ENCODE results near the gene TMEM150A. TPM values are rescaled to one million over a fixed set of nuclear protein-coding genes. Genes with fewer than 3 reads are reported as not detected.
"Not testable (repeated sequence)": the region's sequence is repeated elsewhere in the genome, so short reads cannot be mapped to it uniquely, and the experiment has no call there.

The TMEM150A gene
- total and polyA plus RNA-seq, 9 donors: 7.7 to 11.7 (median 9.2) TPM

DNA sequence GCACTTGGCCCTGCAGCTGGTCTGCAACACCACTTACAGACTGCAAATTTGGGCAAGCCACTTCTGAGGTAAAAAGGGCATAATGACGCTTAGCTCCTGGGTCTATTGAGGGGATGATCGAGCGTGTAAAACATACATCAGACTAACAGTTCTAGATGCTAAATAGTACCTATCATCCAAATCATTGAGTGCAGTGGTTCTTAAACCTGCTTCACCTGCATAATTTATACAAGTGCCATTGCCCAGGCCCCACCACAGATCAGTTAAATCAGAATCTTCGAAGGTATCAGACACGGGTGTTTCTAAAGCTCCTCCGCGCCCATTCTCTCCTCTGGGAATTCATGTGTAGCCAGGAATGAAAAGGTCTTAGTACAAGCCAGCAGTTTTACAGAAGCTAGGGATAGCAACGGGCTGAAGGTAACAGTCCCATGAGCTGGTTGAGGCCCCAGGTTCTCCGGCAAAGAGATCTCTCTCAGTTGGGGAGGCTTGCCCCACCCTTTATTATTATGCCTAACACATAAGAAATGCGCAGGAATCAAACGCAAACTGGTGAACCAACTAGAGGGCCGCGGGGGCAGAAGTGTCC is 7.7 kb downstream of the TMEM150A start:
- no peak for DNase-seq
- Histone ChIP-seq H3K27me3 (ENCODE audit: control insufficient read depth, insufficient read depth, low read length) (no peaks in the 10 kb centered on the region), H3K27ac (ENCODE audit: low read length) (peak overlapping the region; percentile 91), H3K4me1 (ENCODE audit: control insufficient read depth, insufficient read depth, low read length) (peaks cover 37% of the 10 kb centered on the region), H3K4me3 (ENCODE audit: low read length) (peak overlapping the region; percentile 95), H3K36me3 (ENCODE audit: control insufficient read depth, insufficient read depth, low read length) (peaks cover 32% of the 10 kb centered on the region), H3K9me3 (replicated peaks; ENCODE audit: control insufficient read depth, low read depth, low read length) (no peaks in the 10 kb centered on the region)
- 10% methylated on average over 11 of the region's 13 CpGs for WGBS (ENCODE audit: insufficient coverage)

GRCh38 chr2:85593023-85593422 is 9.5 kb downstream of the TMEM150A start:
- 59% methylated on average over 3 of the region's 3 CpGs for WGBS (ENCODE audit: insufficient coverage)
- Histone ChIP-seq H3K36me3 (ENCODE audit: control insufficient read depth, insufficient read depth, low read length) (peaks cover 16% of the 10 kb centered on the region), H3K27ac (ENCODE audit: low read length) (no peak overlapping the region), H3K4me1 (ENCODE audit: control insufficient read depth, insufficient read depth, low read length) (peaks cover 50% of the 10 kb centered on the region), H3K27me3 (ENCODE audit: control insufficient read depth, insufficient read depth, low read length) (no peaks in the 10 kb centered on the region), H3K9me3 (replicated peaks; ENCODE audit: control insufficient read depth, low read depth, low read length) (no peaks in the 10 kb centered on the region), H3K4me3 (ENCODE audit: low read length) (no peak overlapping the region)
- DNase-seq: peak; percentile 3

GRCh38 chr2:85592299-85592698 is 10.2 kb downstream of the TMEM150A start:
- H3K36me3 ChIP-seq (ENCODE audit: control insufficient read depth, insufficient read depth, low read length): peaks cover 11% of the 10 kb centered on the region
- DNase-seq; H3K4me3 ChIP-seq (ENCODE audit: low read length); H3K9me3 ChIP-seq (replicated peaks; ENCODE audit: control insufficient read depth, low read depth, low read length); H3K27me3 ChIP-seq (ENCODE audit: control insufficient read depth, insufficient read depth, low read length); H3K27ac ChIP-seq (ENCODE audit: low read length): not testable (repeated sequence)
- H3K4me1 ChIP-seq (ENCODE audit: control insufficient read depth, insufficient read depth, low read length): peaks cover 51% of the 10 kb centered on the region
- 86% methylated on average over 1 of the region's 9 CpGs for WGBS (ENCODE audit: insufficient coverage)

- H3K9me3 ChIP-seq (replicated peaks; ENCODE audit: control insufficient read depth, low read depth, low read length): no peaks in the 10 kb centered on the region
- H3K27me3 ChIP-seq (ENCODE audit: control insufficient read depth, insufficient read depth, low read length): no peaks in the 10 kb centered on the region
- peaks cover 46% of the 10 kb centered on the region for H3K4me1 ChIP-seq (ENCODE audit: control insufficient read depth, insufficient read depth, low read length)
- no peak overlapping the region for H3K4me3 ChIP-seq (ENCODE audit: low read length)
- peaks cover 4% of the 10 kb centered on the region for H3K36me3 ChIP-seq (ENCODE audit: control insufficient read depth, insufficient read depth, low read length)
- DNase-seq: no peak
- 76% methylated on average over 10 of the region's 12 CpGs for WGBS (ENCODE audit: insufficient coverage)
- H3K27ac ChIP-seq (ENCODE audit: low read length): peak overlapping the region; percentile 29
Measured at GRCh38 chr2:85591563-85591962, 10.9 kb downstream of the TMEM150A start.

DNA sequence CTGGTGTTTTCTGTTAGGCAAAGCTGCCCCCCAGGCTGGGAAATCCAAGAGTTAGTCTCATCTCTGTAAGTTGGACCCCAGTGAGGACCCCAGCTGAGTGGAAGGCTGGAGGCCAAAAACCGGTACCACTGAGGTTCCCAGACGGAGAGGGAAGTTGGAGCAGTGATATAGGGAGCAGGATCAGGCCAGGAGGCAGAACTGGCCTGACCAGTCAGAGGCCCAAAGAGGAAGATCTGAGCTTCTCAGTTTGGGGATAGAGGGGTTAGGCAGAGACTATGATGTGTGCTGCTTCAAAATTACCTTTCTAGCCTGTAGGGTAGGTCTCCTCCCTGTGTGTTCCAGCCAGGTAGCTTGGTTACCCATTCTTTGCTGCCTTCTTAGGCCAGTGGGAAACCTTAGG is 11.5 kb downstream of the TMEM150A start:
- Histone ChIP-seq H3K27me3 (ENCODE audit: control insufficient read depth, insufficient read depth, low read length) (no peaks in the 10 kb centered on the region), H3K4me3 (ENCODE audit: low read length) (no peak overlapping the region), H3K9me3 (replicated peaks; ENCODE audit: control insufficient read depth, low read depth, low read length) (no peaks in the 10 kb centered on the region), H3K4me1 (ENCODE audit: control insufficient read depth, insufficient read depth, low read length) (peaks cover 48% of the 10 kb centered on the region), H3K27ac (ENCODE audit: low read length) (peak overlapping the region; percentile 74), H3K36me3 (ENCODE audit: control insufficient read depth, insufficient read depth, low read length) (peaks cover 4% of the 10 kb centered on the region)
- WGBS (ENCODE audit: insufficient coverage): 73% methylated on average over 2 of the region's 2 CpGs
- no peak for DNase-seq

GRCh38 chr2:85589982-85590791 is 12.3 kb downstream of the TMEM150A start:
- H3K36me3 ChIP-seq (ENCODE audit: control insufficient read depth, insufficient read depth, low read length): peaks cover 4% of the 10 kb centered on the region
- DNase-seq: peak; percentile 54
- H3K4me3 ChIP-seq (ENCODE audit: low read length): no peak overlapping the region
- WGBS (ENCODE audit: insufficient coverage): 70% methylated on average over 4 of the region's 7 CpGs
- peak overlapping the region; percentile 74 for H3K27ac ChIP-seq (ENCODE audit: low read length)
- H3K9me3 ChIP-seq (replicated peaks; ENCODE audit: control insufficient read depth, low read depth, low read length): no peaks in the 10 kb centered on the region
- no peaks in the 10 kb centered on the region for H3K27me3 ChIP-seq (ENCODE audit: control insufficient read depth, insufficient read depth, low read length)
- peaks cover 56% of the 10 kb centered on the region for H3K4me1 ChIP-seq (ENCODE audit: control insufficient read depth, insufficient read depth, low read length)

- peak; percentile 47 for DNase-seq
- H3K27ac ChIP-seq (ENCODE audit: low read length): peak overlapping the region; percentile 62
- no peak overlapping the region for H3K4me3 ChIP-seq (ENCODE audit: low read length)
- no peaks in the 10 kb centered on the region for H3K9me3 ChIP-seq (replicated peaks; ENCODE audit: control insufficient read depth, low read depth, low read length)
- H3K4me1 ChIP-seq (ENCODE audit: control insufficient read depth, insufficient read depth, low read length): peaks cover 55% of the 10 kb centered on the region
- WGBS (ENCODE audit: insufficient coverage): 71% methylated on average over 1 of the region's 4 CpGs
- peaks cover 4% of the 10 kb centered on the region for H3K36me3 ChIP-seq (ENCODE audit: control insufficient read depth, insufficient read depth, low read length)
- no peaks in the 10 kb centered on the region for H3K27me3 ChIP-seq (ENCODE audit: control insufficient read depth, insufficient read depth, low read length)
Measured at GRCh38 chr2:85589181-85589580, 13.3 kb downstream of the TMEM150A start.

GRCh38 chr2:85588645-85589044 is 13.9 kb downstream of the TMEM150A start:
- no peaks in the 10 kb centered on the region for H3K27me3 ChIP-seq (ENCODE audit: control insufficient read depth, insufficient read depth, low read length)
- no peaks in the 10 kb centered on the region for H3K9me3 ChIP-seq (replicated peaks; ENCODE audit: control insufficient read depth, low read depth, low read length)
- peaks cover 56% of the 10 kb centered on the region for H3K4me1 ChIP-seq (ENCODE audit: control insufficient read depth, insufficient read depth, low read length)
- 78% methylated on average over 3 of the region's 4 CpGs for WGBS (ENCODE audit: insufficient coverage)
- no peak overlapping the region for H3K27ac ChIP-seq (ENCODE audit: low read length)
- no peak overlapping the region for H3K4me3 ChIP-seq (ENCODE audit: low read length)
- peaks cover 4% of the 10 kb centered on the region for H3K36me3 ChIP-seq (ENCODE audit: control insufficient read depth, insufficient read depth, low read length)
- no peak for DNase-seq

GRCh38 chr2:85588236-85588635 is 14.3 kb downstream of the TMEM150A start:
- 43% methylated on average over 3 of the region's 4 CpGs for whole genome bisulfite sequencing (ENCODE audit: insufficient coverage)

GRCh38 chr2:85585781-85586105 is 16.8 kb downstream of the TMEM150A start:
- no peak overlapping the region for H3K4me3 ChIP-seq (ENCODE audit: low read length)
- no peaks in the 10 kb centered on the region for H3K36me3 ChIP-seq (ENCODE audit: control insufficient read depth, insufficient read depth, low read length)
- H3K9me3 ChIP-seq (replicated peaks; ENCODE audit: control insufficient read depth, low read depth, low read length): no peaks in the 10 kb centered on the region
- H3K27me3 ChIP-seq (ENCODE audit: control insufficient read depth, insufficient read depth, low read length): no peaks in the 10 kb centered on the region
- peak overlapping the region; percentile 90 for H3K27ac ChIP-seq (ENCODE audit: low read length)
- H3K4me1 ChIP-seq (ENCODE audit: control insufficient read depth, insufficient read depth, low read length): peaks cover 44% of the 10 kb centered on the region
- DNase-seq: no peak
- 86% methylated on average over 1 of the region's 1 CpG for WGBS (ENCODE audit: insufficient coverage)

More at GRCh38 chr2:85588236-85588635, 14.3 kb downstream of the TMEM150A start:
- no peaks in the 10 kb centered on the region for H3K9me3 ChIP-seq (replicated peaks; ENCODE audit: control insufficient read depth, low read depth, low read length)
- no peaks in the 10 kb centered on the region for H3K27me3 ChIP-seq (ENCODE audit: control insufficient read depth, insufficient read depth, low read length)
- DNase-seq: no peak
- H3K27ac ChIP-seq (ENCODE audit: low read length): no peak overlapping the region
- H3K36me3 ChIP-seq (ENCODE audit: control insufficient read depth, insufficient read depth, low read length): peaks cover 4% of the 10 kb centered on the region
- H3K4me3 ChIP-seq (ENCODE audit: low read length): no peak overlapping the region
- H3K4me1 ChIP-seq (ENCODE audit: control insufficient read depth, insufficient read depth, low read length): peaks cover 56% of the 10 kb centered on the region
